Dermis blood vessel endothelial cell (primary cell): ENCODE measurements around the gene PGLYRP3. TPM values are rescaled to one million over a fixed set of nuclear protein-coding genes. Genes with fewer than 3 reads are reported as not detected.

ENCODE experiments used
- DNase-seq: peaks from one replicate; pipeline ENCODE4 v3.0.0; 2010
- total RNA-seq: library from RNA; depleted of rRNA; stranded (reverse); fragments of >200 nt; gene quantifications from 2 replicates; pipeline ENCODE4 v1.2.3, GENCODE V29; 2014

PGLYRP3 gene
- total RNA-seq, 1 donor from 2014 or later, result not detected

- DNase-seq, result no peak
Observed at GRCh38 chr1:153313288-153313687, 536 bp upstream of the PGLYRP3 start.

- DNase-seq, result no peak
Observed at GRCh38 chr1:153310526-153310925, 2.2 kb downstream of the PGLYRP3 start.

- DNase-seq, result no peak
Observed at GRCh38 chr1:153309441-153309840, 3.3 kb downstream of the PGLYRP3 start.

- no peak for DNase-seq
Observed at GRCh38 chr1:153308540-153308939, 4.2 kb downstream of the PGLYRP3 start.

- no peak for DNase-seq
Observed at GRCh38 chr1:153307221-153307600, 5.5 kb downstream of the PGLYRP3 start.

- no peak for DNase-seq
Observed at GRCh38 chr1:153306303-153307220, 6.2 kb downstream of the PGLYRP3 start.

- no peak for DNase-seq
Observed at GRCh38 chr1:153305682-153306081, 7.1 kb downstream of the PGLYRP3 start.

- DNase-seq, result no peak
Observed at GRCh38 chr1:153302308-153302707, 10.4 kb downstream of the PGLYRP3 start.

- no peak for DNase-seq
Observed at GRCh38 chr1:153293851-153294250, 18.9 kb downstream of the PGLYRP3 start.

GRCh38 chr1:153293480-153293775, 19.3 kb downstream of the PGLYRP3 start:
- no peak for DNase-seq

- no peak for DNase-seq
Observed at GRCh38 chr1:153292740-153293479, 19.8 kb downstream of the PGLYRP3 start.

- DNase-seq, result no peak
Observed at GRCh38 chr1:153292185-153292584, 20.6 kb downstream of the PGLYRP3 start.

GRCh38 chr1:153291514-153291913, 21.2 kb downstream of the PGLYRP3 start:
- no peak for DNase-seq

GRCh38 chr1:153288634-153289275, 24.0 kb downstream of the PGLYRP3 start:
- peak; percentile 28 for DNase-seq

- peak; percentile 17 for DNase-seq
Observed at GRCh38 chr1:153277852-153278251, 34.9 kb downstream of the PGLYRP3 start.

GRCh38 chr1:153272186-153272585, 40.6 kb downstream of the PGLYRP3 start:
- no peak for DNase-seq

- DNase-seq, result no peak
Observed at GRCh38 chr1:153271711-153272110, 41.0 kb downstream of the PGLYRP3 start.

- DNase-seq, result no peak
Observed at GRCh38 chr1:153265457-153265856, 47.3 kb downstream of the PGLYRP3 start.

GRCh38 chr1:153262462-153263157, 50.1 kb downstream of the PGLYRP3 start:
- no peak for DNase-seq

GRCh38 chr1:153262070-153262366, 50.7 kb downstream of the PGLYRP3 start:
- DNase-seq, result no peak

GRCh38 chr1:153261281-153262069, 51.3 kb downstream of the PGLYRP3 start:
- peak; percentile 15 for DNase-seq

GRCh38 chr1:153260585-153261280, 52.0 kb downstream of the PGLYRP3 start:
- no peak for DNase-seq
